PFSK-1 (cell line): ENCODE results near the gene GRXCR1.

Experiments
- FOXP2 ChIP-seq: optimal IDR thresholded peaks from 2 replicates; pipeline ENCODE3; 2011; ENCODE audit warnings: borderline replicate concordance, control low read depth, inconsistent platforms; ENCODE audit not compliant: insufficient read depth; ENCODE audit errors: extremely low read length, extremely low read depth
- POLR2AphosphoS5 ChIP-seq: IDR thresholded peaks from 2 replicates; pipeline ENCODE4 v1.6.1; 2012; ENCODE audit warnings: low read depth, mild to moderate bottlenecking, control low read depth, low read length, moderate library complexity
- REST ChIP-seq, 2 experiments: IDR thresholded peaks; 2 replicates each; pipeline versions ENCODE4 v1.6.1 to v1.8.0; 2011 to 2012; ENCODE audit warnings: low read depth in 2 of 2, low read length in 2 of 2, control low read depth in 1 of 2, inconsistent platforms in 1 of 2, mild to moderate bottlenecking in 1 of 2, moderate library complexity in 1 of 2; ENCODE audit not compliant: insufficient read depth in 1 of 2
- TAF1 ChIP-seq: IDR thresholded peaks from 2 replicates; pipeline ENCODE4 v1.6.1; 2012; ENCODE audit warnings: low read length, control low read depth, borderline replicate concordance; ENCODE audit not compliant: insufficient read depth

- TF ChIP-seq POLR2AphosphoS5 (no peak), TAF1 (no peak), REST (IDR thresholded peaks at IDR 0.05; ENCODE audit: insufficient read depth in 1 of 2, low read depth in 2 of 2, low read length in 2 of 2) (no peak), FOXP2 (no peak)
These were observed 22.4 kb downstream of the GRXCR1 start for GRCh38 chr4:42914937-42915336.
